ENCODE data around the gene TSPAN7.

TSPAN7 gene

DNA sequence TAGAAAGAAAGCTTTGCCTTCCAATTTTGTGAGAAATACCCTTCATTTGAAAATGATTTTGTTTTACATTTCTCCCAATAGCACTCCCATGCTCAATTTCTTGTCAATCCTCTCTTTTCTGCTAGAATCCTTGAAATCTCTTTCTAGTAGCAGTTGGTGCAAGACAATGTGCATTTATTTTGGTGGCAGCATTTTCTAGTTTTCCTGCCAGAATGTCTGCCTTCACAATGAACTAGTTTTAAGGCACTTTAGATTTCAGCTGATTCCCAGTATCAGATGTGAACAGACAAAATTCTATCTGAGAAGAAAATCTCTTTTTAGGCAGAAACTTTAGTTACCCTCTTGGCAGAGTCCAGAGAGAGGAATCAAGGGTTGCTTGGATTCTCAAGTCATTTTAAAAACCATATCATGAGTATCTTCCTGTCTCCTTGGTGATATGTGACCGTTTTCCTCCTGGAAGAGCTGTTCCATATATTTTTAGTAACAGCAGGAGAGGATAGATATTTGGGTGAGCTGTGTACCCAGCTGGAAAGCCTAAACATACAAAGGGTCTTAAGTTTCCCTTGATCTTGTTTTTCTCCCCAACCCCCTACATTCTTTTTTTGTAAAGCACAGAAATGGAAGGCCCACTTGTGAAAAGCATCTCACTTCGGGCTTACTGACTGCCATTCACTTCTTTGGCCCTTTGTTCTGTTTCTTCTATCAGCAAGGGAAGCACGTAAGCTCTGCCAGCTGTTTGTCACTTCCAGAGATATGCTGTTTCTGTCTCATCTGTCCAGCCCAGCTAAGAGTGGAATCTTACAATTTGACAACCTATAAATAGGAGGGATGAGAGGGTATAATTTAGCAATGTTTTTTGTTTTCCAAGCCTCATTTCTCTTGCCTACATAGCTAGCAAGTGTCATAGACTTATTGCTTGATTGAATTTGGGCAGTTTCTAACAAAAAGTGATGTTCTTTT is 38.7 kb downstream of the TSPAN7 start:
- TF ChIP-seq ZNF565 (CRISPR knock-in tag; conservative IDR thresholded peaks at IDR 0.05; ENCODE audit: low read depth) = no peak
- no peak for TF ChIP-seq TOX (CRISPR knock-in tag; IDR thresholded peaks at IDR 0.05; ENCODE audit: borderline replicate concordance)
- no peak for TF ChIP-seq BACH2 (CRISPR knock-in tag; IDR thresholded peaks at IDR 0.05; ENCODE audit: borderline replicate concordance)
- TF ChIP-seq GLIS3 (CRISPR knock-in tag; IDR thresholded peaks at IDR 0.05) = no peak
- no peak for TF ChIP-seq TCF4 (CRISPR knock-in tag; IDR thresholded peaks at IDR 0.05; ENCODE audit: borderline replicate concordance)
- no peak for TF ChIP-seq PPARA (CRISPR knock-in tag; IDR thresholded peaks at IDR 0.05; ENCODE audit: borderline replicate concordance)
- TF ChIP-seq RARB (CRISPR knock-in tag; IDR thresholded peaks at IDR 0.05) = no peak
- TF ChIP-seq, protein P1, sequence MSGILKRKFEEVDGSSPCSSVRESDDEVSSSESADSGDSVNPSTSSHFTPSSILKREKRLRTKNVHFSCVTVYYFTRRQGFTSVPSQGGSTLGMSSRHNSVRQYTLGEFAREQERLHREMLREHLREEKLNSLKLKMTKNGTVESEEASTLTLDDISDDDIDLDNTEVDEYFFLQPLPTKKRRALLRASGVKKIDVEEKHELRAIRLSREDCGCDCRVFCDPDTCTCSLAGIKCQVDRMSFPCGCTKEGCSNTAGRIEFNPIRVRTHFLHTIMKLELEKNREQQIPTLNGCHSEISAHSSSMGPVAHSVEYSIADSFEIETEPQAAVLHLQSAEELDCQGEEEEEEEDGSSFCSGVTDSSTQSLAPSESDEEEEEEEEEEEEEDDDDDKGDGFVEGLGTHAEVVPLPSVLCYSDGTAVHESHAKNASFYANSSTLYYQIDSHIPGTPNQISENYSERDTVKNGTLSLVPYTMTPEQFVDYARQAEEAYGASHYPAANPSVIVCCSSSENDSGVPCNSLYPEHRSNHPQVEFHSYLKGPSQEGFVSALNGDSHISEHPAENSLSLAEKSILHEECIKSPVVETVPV (CRISPR knock-in tag; IDR thresholded peaks at IDR 0.05) = no peak
- TF ChIP-seq CSDC2 (CRISPR knock-in tag; IDR thresholded peaks at IDR 0.05) = no peak
- no peak for TF ChIP-seq ZC3H10 (CRISPR knock-in tag; IDR thresholded peaks at IDR 0.05)
- TF ChIP-seq ZFP30 (CRISPR knock-in tag; IDR thresholded peaks at IDR 0.05) = no peak
- TF ChIP-seq ARNTL (CRISPR knock-in tag; IDR thresholded peaks at IDR 0.05; ENCODE audit: borderline replicate concordance, low read depth) = no peak
- no peak for TF ChIP-seq SNAI2 (CRISPR knock-in tag; IDR thresholded peaks at IDR 0.05)
- no peak for TF ChIP-seq ISL1 (CRISPR knock-in tag; IDR thresholded peaks at IDR 0.05)
- no peak for ATAC-seq

DNA sequence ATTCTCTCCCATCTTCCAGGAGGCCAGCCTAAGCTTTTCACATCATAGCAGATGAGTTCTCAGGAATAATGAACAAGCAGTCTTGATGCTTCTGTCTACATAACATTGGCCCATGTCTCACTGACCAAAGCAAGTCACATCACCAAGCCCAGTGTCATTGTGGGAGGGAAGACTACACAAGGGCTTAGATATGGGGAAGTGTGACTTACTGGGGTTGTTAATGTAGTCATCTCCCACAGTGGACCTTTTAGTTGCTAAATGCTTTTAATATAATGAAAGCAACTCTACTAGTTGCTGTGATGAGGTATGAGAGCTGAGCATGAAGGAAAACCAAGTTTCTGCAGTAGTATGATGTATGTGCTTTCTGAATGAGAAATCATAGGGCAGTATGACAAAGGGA is 40.5 kb downstream of the TSPAN7 start:
- TF ChIP-seq CSDC2 (CRISPR knock-in tag; IDR thresholded peaks at IDR 0.05) = no peak
- no peak for TF ChIP-seq OSR1 (CRISPR knock-in tag; IDR thresholded peaks at IDR 0.05)
- no peak for ATAC-seq

GRCh38 chrX:38606821-38607220 is 45.5 kb downstream of the TSPAN7 start:
- ATAC-seq = no peak
- TF ChIP-seq ZNF70 (CRISPR knock-in tag; IDR thresholded peaks at IDR 0.05) = no peak
- no peak for TF ChIP-seq TOX (CRISPR knock-in tag; IDR thresholded peaks at IDR 0.05; ENCODE audit: borderline replicate concordance)
- TF ChIP-seq TSHZ2 (CRISPR knock-in tag; IDR thresholded peaks at IDR 0.05) = no peak
- TF ChIP-seq CSDC2 (CRISPR knock-in tag; IDR thresholded peaks at IDR 0.05) = no peak
- TF ChIP-seq ISL1 (CRISPR knock-in tag; IDR thresholded peaks at IDR 0.05) = no peak
- TF ChIP-seq ESRRG (CRISPR knock-in tag; IDR thresholded peaks at IDR 0.05) = no peak
- no peak for TF ChIP-seq SNAI2 (CRISPR knock-in tag; IDR thresholded peaks at IDR 0.05)
- no peak for TF ChIP-seq GLIS3 (CRISPR knock-in tag; IDR thresholded peaks at IDR 0.05)
- TF ChIP-seq BACH2 (CRISPR knock-in tag; IDR thresholded peaks at IDR 0.05; ENCODE audit: borderline replicate concordance) = no peak
- no peak for TF ChIP-seq ARNTL (CRISPR knock-in tag; IDR thresholded peaks at IDR 0.05; ENCODE audit: borderline replicate concordance, low read depth)
- TF ChIP-seq, protein P2, sequence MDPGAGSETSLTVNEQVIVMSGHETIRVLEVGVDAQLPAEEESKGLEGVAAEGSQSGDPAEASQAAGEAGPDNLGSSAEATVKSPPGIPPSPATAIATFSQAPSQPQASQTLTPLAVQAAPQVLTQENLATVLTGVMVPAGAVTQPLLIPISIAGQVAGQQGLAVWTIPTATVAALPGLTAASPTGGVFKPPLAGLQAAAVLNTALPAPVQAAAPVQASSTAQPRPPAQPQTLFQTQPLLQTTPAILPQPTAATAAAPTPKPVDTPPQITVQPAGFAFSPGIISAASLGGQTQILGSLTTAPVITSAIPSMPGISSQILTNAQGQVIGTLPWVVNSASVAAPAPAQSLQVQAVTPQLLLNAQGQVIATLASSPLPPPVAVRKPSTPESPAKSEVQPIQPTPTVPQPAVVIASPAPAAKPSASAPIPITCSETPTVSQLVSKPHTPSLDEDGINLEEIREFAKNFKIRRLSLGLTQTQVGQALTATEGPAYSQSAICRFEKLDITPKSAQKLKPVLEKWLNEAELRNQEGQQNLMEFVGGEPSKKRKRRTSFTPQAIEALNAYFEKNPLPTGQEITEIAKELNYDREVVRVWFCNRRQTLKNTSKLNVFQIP (CRISPR knock-in tag; IDR thresholded peaks at IDR 0.05; ENCODE audit: borderline replicate concordance, low read depth) = no peak
- TF ChIP-seq, protein P3, sequence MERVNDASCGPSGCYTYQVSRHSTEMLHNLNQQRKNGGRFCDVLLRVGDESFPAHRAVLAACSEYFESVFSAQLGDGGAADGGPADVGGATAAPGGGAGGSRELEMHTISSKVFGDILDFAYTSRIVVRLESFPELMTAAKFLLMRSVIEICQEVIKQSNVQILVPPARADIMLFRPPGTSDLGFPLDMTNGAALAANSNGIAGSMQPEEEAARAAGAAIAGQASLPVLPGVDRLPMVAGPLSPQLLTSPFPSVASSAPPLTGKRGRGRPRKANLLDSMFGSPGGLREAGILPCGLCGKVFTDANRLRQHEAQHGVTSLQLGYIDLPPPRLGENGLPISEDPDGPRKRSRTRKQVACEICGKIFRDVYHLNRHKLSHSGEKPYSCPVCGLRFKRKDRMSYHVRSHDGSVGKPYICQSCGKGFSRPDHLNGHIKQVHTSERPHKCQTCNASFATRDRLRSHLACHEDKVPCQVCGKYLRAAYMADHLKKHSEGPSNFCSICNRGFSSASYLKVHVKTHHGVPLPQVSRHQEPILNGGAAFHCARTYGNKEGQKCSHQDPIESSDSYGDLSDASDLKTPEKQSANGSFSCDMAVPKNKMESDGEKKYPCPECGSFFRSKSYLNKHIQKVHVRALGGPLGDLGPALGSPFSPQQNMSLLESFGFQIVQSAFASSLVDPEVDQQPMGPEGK (CRISPR knock-in tag; IDR thresholded peaks at IDR 0.05; ENCODE audit: borderline replicate concordance) = no peak
- TF ChIP-seq TCF4 (CRISPR knock-in tag; IDR thresholded peaks at IDR 0.05; ENCODE audit: borderline replicate concordance) = no peak
- TF ChIP-seq, protein P1 (CRISPR knock-in tag; IDR thresholded peaks at IDR 0.05) = no peak
- no peak for TF ChIP-seq ZC3H10 (CRISPR knock-in tag; IDR thresholded peaks at IDR 0.05)
- TF ChIP-seq ZFP30 (CRISPR knock-in tag; IDR thresholded peaks at IDR 0.05) = no peak
- TF ChIP-seq ZNF8 (CRISPR knock-in tag; IDR thresholded peaks at IDR 0.05) = no peak
- no peak for TF ChIP-seq PPARA (CRISPR knock-in tag; IDR thresholded peaks at IDR 0.05; ENCODE audit: borderline replicate concordance)
- TF ChIP-seq CREB5 (CRISPR knock-in tag; IDR thresholded peaks at IDR 0.05; ENCODE audit: low read depth) = no peak
- no peak for TF ChIP-seq RARB (CRISPR knock-in tag; IDR thresholded peaks at IDR 0.05)

Measured in SK-N-SH treated with all-trans-retinoic acid at 6 μM for 48 hours (cell line).